Neural cell (in vitro differentiated cells): ENCODE measurements around the gene TENM3. TPM values are rescaled to one million over a fixed set of nuclear protein-coding genes. Genes with fewer than 3 reads are reported as not detected.

Source experiments
- H2AFZ ChIP-seq: fragments of 200-600, 300-800 bp; sonication (generic), shearing (Covaris generic); 2 replicates; pipeline ENCODE4 v1.6.0; 2014; ENCODE audit warnings: low read depth, mild to moderate bottlenecking, antibody characterized with exemption, low read length, moderate library complexity
- H3F3A ChIP-seq: fragments of 200-600 bp; shearing (Covaris generic); 2 replicates; pipeline ENCODE4 v1.6.1; 2016; ENCODE audit warnings: mild to moderate bottlenecking, moderate library complexity, mixed read lengths, antibody characterized with exemption, low read length; ENCODE audit not compliant: insufficient read depth, poor library complexity, severe bottlenecking
- H3K27ac ChIP-seq: fragments of 200-600, 300-800 bp; sonication (generic), shearing (Covaris generic); 2 replicates; pipeline ENCODE4 v1.5.1; 2014; ENCODE audit warnings: mild to moderate bottlenecking, low read length, moderate library complexity
- H3K27me3 ChIP-seq: fragments of 300-800, 200-600 bp; sonication (generic), shearing (Covaris generic); 2 replicates; pipeline ENCODE4 v1.6.0; 2014; ENCODE audit warnings: mild to moderate bottlenecking, low read depth, low read length, moderate library complexity; ENCODE audit not compliant: insufficient read depth
- H3K36me3 ChIP-seq: fragments of 300-800, 200-600 bp; sonication (generic), shearing (Covaris generic); 2 replicates; pipeline ENCODE4 v1.5.1; 2014; ENCODE audit warnings: mild to moderate bottlenecking, antibody characterized with exemption, low read length, moderate library complexity; ENCODE audit not compliant: insufficient read depth
- H3K4me2 ChIP-seq: fragments of 300-800, 200-600 bp; sonication (generic), shearing (Covaris generic); 2 replicates; pipeline ENCODE4 v1.6.0; 2014; ENCODE audit warnings: mild to moderate bottlenecking, low read length
- H3K4me3 ChIP-seq: fragments of 300-800, 200-600 bp; sonication (generic), shearing (Covaris generic); 2 replicates; pipeline ENCODE4 v1.5.1; 2014; ENCODE audit warnings: mild to moderate bottlenecking, low read length, moderate library complexity
- H3K79me2 ChIP-seq: fragments of 200-600 bp; shearing (Covaris generic); replicated peaks from 2 replicates; pipeline ENCODE4 v1.6.0; 2014; ENCODE audit warnings: mild to moderate bottlenecking, low read length, moderate library complexity; ENCODE audit not compliant: insufficient read depth
- H3K9ac ChIP-seq: fragments of 300-800, 200-600 bp; sonication (generic), shearing (Covaris generic); 2 replicates; pipeline ENCODE4 v1.6.1; 2016; ENCODE audit warnings: mild to moderate bottlenecking, low read length, mixed read lengths
- H3K9me2 ChIP-seq: fragments of 200-600 bp; shearing (Covaris generic); 2 replicates; pipeline ENCODE4 v1.6.1; 2016; ENCODE audit warnings: mild to moderate bottlenecking, low read length, mixed read lengths; ENCODE audit not compliant: insufficient read depth
- H3K9me3 ChIP-seq: fragments of 200-600, 300-800 bp; sonication (generic), shearing (Covaris generic); 2 replicates; pipeline ENCODE4 v1.6.1; 2016; ENCODE audit warnings: mild to moderate bottlenecking, mixed run types, low read length, moderate library complexity, mixed read lengths
- H4K20me1 ChIP-seq: fragments of 200-600 bp; shearing (Covaris generic); 2 replicates; pipeline ENCODE4 v1.6.1; 2016; ENCODE audit warnings: mild to moderate bottlenecking, mixed run types; ENCODE audit not compliant: insufficient read depth
- CTCF ChIP-seq: fragments of 450-650 bp; IDR thresholded peaks from 2 replicates; pipeline ENCODE4 v1.5.1; 2014; ENCODE audit warnings: antibody characterized with exemption, mild to moderate bottlenecking, moderate library complexity; ENCODE audit not compliant: poor library complexity, severe bottlenecking
- EP300 ChIP-seq: fragments of 450-650 bp; conservative IDR thresholded peaks from 2 replicates; pipeline ENCODE4 v1.6.1; 2014; ENCODE audit warnings: antibody characterized with exemption, mild to moderate bottlenecking, moderate library complexity; ENCODE audit not compliant: poor library complexity, severe bottlenecking
- EZH2 ChIP-seq: fragments of 200-600, 300-800 bp; shearing (Covaris generic), sonication (generic); IDR thresholded peaks from 2 replicates; pipeline ENCODE4 v1.6.1; 2014; ENCODE audit warnings: antibody characterized with exemption, low read length, borderline replicate concordance, mild to moderate bottlenecking; ENCODE audit not compliant: insufficient read depth, poor library complexity, severe bottlenecking
- MXI1 ChIP-seq: fragments of 450-650 bp; conservative IDR thresholded peaks from 2 replicates; pipeline ENCODE4 v1.6.1; 2014; ENCODE audit warnings: antibody characterized with exemption, mild to moderate bottlenecking; ENCODE audit not compliant: poor library complexity, severe bottlenecking
- POLR2AphosphoS5 ChIP-seq: IDR thresholded peaks from 2 replicates; pipeline ENCODE4 v1.6.1; 2012
- RAD21 ChIP-seq: fragments of 450-650 bp; conservative IDR thresholded peaks from 2 replicates; pipeline ENCODE4 v1.6.1; 2014; ENCODE audit warnings: antibody characterized with exemption, mild to moderate bottlenecking, moderate library complexity
- SMC3 ChIP-seq: fragments of 450-650 bp; conservative IDR thresholded peaks from 2 replicates; pipeline ENCODE4 v1.6.1; 2014; ENCODE audit warnings: antibody characterized with exemption, mild to moderate bottlenecking, moderate library complexity; ENCODE audit not compliant: poor library complexity
- TAF1 ChIP-seq: IDR thresholded peaks from 2 replicates; pipeline ENCODE4 v1.6.1; 2012; ENCODE audit warnings: low read depth
- polyA plus RNA-seq: library from polyadenylated mRNA; depleted of rRNA; stranded (reverse); fragments of >200 nt; gene quantifications from 2 replicates; pipeline ENCODE4 v1.2.3, GENCODE V29; 2014
- TF ChIP-seq, protein P1 (sequence below): IDR thresholded peaks from 2 replicates; pipeline ENCODE4 v1.6.1; 2012; ENCODE audit warnings: borderline replicate concordance

The TENM3 gene
- polyA plus RNA-seq, 1 donor from 2014 or later = 7.3 TPM

GRCh38 chr4:182593864-182594263 lies 350.7 kb downstream of the TENM3 start:
- Histone ChIP-seq H4K20me1 (no peaks in the 10 kb centered on the region), H3K4me2 (no peak overlapping the region), H3K4me3 (no peak overlapping the region), H3K36me3 (no peaks in the 10 kb centered on the region), H3K79me2 (no peaks in the 10 kb centered on the region), H3K9ac (no peak overlapping the region), H3K9me3 (no peaks in the 10 kb centered on the region), H3F3A (no peaks in the 10 kb centered on the region), H3K27me3 (no peaks in the 10 kb centered on the region), H2AFZ (no peak overlapping the region), H3K9me2 (no peaks in the 10 kb centered on the region), H3K27ac (no peak overlapping the region)
- TF ChIP-seq MXI1 (no peak), EZH2 (no peak), CTCF (no peak), EP300 (no peak), TAF1 (no peak), RAD21 (no peak), POLR2AphosphoS5 (no peak), SMC3 (no peak)
- TF ChIP-seq, protein P1, sequence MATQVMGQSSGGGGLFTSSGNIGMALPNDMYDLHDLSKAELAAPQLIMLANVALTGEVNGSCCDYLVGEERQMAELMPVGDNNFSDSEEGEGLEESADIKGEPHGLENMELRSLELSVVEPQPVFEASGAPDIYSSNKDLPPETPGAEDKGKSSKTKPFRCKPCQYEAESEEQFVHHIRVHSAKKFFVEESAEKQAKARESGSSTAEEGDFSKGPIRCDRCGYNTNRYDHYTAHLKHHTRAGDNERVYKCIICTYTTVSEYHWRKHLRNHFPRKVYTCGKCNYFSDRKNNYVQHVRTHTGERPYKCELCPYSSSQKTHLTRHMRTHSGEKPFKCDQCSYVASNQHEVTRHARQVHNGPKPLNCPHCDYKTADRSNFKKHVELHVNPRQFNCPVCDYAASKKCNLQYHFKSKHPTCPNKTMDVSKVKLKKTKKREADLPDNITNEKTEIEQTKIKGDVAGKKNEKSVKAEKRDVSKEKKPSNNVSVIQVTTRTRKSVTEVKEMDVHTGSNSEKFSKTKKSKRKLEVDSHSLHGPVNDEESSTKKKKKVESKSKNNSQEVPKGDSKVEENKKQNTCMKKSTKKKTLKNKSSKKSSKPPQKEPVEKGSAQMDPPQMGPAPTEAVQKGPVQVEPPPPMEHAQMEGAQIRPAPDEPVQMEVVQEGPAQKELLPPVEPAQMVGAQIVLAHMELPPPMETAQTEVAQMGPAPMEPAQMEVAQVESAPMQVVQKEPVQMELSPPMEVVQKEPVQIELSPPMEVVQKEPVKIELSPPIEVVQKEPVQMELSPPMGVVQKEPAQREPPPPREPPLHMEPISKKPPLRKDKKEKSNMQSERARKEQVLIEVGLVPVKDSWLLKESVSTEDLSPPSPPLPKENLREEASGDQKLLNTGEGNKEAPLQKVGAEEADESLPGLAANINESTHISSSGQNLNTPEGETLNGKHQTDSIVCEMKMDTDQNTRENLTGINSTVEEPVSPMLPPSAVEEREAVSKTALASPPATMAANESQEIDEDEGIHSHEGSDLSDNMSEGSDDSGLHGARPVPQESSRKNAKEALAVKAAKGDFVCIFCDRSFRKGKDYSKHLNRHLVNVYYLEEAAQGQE = no peak

DNA sequence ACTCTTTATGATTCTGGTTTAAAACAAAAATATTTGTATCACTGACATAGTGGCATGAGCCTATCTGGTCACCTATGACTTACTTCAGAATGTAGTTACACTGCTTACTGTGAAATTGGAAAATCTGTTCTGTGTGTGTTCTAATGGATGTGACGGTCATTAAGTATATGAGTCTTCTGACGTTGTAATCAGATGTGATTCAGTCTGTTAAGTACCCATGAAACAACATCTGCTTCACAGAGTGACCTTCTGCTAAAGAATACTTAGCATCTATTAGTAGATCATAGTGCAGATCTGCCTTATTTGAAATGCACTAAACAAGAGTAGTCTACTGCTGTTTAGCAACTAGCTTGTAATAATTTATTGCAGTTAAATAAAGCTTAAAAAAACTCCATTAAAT lies 356.9 kb downstream of the TENM3 start:
- Histone ChIP-seq H3K27ac (no peak overlapping the region), H3K9me3 (no peaks in the 10 kb centered on the region), H3K27me3 (no peaks in the 10 kb centered on the region), H3K9me2 (no peaks in the 10 kb centered on the region), H3K4me3 (no peak overlapping the region), H3K4me2 (no peak overlapping the region), H3F3A (no peaks in the 10 kb centered on the region), H4K20me1 (no peaks in the 10 kb centered on the region), H3K79me2 (no peaks in the 10 kb centered on the region), H2AFZ (no peak overlapping the region), H3K36me3 (no peaks in the 10 kb centered on the region), H3K9ac (no peak overlapping the region)
- TF ChIP-seq CTCF (no peak), EZH2 (no peak), MXI1 (no peak), EP300 (no peak), RAD21 (no peak), TAF1 (no peak), POLR2AphosphoS5 (no peak), SMC3 (no peak)
- TF ChIP-seq, protein P1 = no peak
